Measurements from ENCODE around the gene PGK2.
"Not testable (repeated sequence)": the region's sequence is repeated elsewhere in the genome, so short reads cannot be mapped to it uniquely, and the experiment has no call there.

Gene PGK2
- 0 reads per million in 2 donors for total RNA-seq

- DNase-seq: no peak
Observed at GRCh38 chr6:49787176-49787575, at the start of gene PGK2. Gene PGK2 (minus strand): TSS chr6:49787285. CDS start chr6:49787187, 98 bp downstream.

DNA sequence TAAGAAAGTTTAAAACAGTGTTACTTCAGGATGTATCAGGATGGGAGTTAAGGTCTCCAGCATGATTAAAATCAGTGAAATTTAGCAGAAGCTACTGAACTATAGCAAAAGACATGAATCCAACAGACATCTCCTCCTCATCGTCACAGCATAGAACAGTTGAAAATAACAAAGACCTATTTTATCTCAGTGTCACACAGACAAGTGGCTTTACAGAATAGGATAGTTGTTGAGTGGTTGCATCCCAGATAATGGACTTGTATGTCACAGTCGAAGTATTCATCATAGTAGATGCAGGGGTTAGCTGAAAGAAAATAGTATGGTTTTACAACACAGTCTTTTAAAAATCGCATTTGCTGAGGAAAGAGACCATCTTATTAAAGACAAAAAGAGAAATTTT lies 48.1 kb upstream of the PGK2 start:
- DNase-seq: no peak

- no peak for DNase-seq
Observed at GRCh38 chr6:49833386-49833785, 46.3 kb upstream of the PGK2 start.

- DNase-seq: no peak
Observed at GRCh38 chr6:49826743-49827406, 39.8 kb upstream of the PGK2 start.

DNA sequence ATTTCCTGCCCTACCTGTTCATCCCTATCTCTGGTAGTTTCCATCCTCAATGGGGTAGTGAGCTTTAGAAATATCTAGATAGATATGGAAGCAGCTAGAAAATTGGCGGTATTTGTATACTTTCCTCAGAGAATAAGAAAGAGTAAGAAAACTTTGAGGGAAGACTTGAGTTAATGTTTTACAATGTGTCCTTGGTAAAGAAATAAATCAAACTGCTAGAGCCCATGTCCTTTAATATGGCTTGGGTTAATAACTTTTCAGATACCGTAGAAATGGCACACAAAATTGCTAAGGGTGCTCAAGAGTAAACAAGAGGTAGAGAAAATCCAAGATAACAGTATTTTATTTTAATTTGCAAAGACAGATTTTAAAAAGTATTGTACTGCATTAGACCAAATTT lies 28.1 kb upstream of the PGK2 start:
- no peak for DNase-seq

DNA sequence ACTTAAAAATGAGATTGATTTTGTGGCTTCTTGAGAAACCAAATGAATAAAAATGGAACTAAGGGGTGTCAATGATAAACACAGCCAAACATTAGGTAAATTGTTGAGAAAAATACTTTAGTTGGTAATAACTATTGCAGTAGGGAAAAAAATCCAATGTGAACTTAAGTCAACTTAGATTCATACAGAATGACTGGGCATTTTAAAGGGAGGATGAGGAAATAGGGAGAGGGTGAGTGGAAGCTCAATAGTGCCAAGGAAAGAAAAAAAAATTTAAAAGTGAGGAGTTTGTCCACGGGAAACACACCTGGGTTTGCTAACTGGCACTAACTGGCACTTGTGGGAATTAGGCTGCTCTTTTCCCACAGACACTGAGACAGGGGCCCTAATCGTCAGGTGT lies 26.2 kb upstream of the PGK2 start:
- DNase-seq: no peak

DNA sequence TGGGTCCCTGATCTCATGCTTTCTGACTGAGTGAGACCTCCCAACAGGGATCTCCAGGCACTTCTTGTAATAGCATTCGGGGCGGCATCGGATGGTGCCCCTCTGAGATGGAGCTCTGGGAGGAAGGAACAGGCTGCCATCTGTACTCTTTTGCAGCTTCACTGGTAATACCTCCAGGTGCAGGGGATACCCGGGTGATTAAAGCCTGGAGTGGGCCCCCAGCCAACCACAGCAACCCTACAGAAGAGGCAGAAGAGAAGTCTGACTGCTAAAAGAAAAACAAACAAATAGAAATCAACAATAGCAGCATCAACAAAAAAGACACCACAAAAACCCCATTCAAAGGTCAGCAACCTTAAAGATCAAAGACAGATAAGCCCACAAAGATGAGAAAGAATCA lies 19.1 kb upstream of the PGK2 start:
- DNase-seq: no peak

DNA sequence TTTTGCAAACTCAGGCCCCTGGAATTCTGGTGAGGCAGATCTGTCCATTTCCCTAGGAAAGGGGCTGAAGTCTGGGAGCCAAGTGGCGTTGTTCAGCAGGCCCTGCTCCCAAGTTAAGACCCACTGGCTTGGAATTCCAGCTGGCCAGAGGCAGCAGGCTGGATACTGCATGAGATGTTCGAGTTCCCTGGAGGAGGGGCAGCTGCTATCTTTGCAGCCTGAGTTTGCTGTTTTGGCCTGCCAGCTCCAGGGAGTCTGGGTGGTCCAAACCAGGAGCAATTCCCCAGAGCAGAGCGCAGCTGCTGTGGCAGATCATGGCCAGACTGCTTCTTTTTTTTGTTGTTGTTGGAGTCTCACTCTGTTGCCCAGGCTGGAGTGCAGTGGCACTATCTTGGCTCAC lies 18.2 kb upstream of the PGK2 start:
- no peak for DNase-seq

- no peak for DNase-seq
Observed at GRCh38 chr6:49801525-49801924, 14.4 kb upstream of the PGK2 start.

GRCh38 chr6:49799090-49799489 lies 12.0 kb upstream of the PGK2 start:
- no peak for DNase-seq

DNA sequence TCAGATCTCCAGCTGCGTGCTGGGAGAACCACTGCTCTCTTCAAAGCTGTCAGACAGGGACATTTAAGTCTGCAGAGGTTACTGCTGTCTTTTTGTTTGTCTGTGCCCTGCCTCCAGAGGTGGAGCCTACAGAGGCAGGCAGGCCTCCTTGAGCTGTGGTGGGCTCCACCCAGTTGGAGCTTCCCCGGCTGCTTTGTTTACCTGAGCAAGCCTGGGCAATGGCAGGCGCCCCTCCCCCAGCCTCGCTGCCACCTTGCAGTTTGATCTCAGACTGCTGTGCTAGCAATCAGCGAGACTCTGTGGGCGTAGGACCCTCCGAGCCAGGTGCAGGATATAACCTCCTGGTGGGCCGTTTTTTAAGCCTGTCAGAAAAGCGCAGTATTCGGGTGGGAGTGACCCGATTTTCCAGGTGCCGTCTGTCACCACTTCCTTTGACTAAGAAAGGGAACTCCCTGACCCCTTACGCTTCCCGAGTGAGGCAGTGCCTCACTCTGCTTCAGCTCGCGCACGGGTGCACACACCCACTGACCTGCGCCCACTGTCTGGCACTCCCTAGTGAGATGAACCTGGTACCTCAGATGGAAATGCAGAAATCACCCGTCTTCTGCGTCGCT lies 9.9 kb upstream of the PGK2 start:
- not testable (repeated sequence) for DNase-seq

- no peak for DNase-seq
Observed at GRCh38 chr6:49790341-49790740, 3.3 kb upstream of the PGK2 start.

- DNase-seq: no peak
Observed at GRCh38 chr6:49784272-49784671, 2.8 kb downstream of the PGK2 start.

DNA sequence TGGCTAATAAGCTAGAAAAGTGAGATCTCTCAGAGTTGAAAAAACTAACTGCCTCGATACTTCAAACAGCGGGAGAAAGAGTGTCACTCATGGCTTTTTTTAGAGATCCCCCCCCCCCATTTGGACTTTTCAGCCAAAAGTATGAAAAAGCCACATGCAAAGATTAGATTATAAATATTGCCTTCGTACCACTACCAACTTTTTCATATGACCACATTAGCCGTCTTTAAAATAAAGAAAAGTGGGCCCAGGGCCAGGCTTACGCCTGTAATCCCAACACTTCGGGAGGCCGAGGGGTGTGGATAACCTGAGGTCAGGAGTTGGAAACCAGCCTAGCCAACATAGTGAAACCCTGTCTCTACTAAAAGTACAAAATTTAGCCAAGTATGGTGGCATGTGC lies 4.4 kb downstream of the PGK2 start:
- DNase-seq: no peak

DNA sequence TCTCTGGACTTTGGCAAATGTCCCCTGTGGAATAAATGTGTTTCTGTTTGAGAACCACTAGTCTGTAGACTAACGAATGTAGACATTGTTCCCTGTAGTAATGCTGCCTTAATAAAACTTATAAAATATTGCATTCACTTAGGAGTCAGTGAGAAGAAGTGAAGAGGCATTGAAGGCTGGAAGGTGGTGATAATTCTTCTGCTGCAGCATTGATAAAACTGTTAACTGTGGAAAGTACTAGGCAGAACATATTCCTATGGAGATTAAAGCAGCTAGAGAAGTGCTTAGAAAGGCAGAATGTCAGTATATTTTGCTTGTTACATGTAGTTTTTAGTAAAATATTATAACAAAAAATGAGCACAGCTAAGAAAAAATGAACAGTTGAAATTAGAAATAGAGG lies 4.8 kb downstream of the PGK2 start:
- no peak for DNase-seq

GRCh38 chr6:49776444-49776843 lies 10.6 kb downstream of the PGK2 start:
- DNase-seq: no peak

GRCh38 chr6:49775043-49775442 lies 12.0 kb downstream of the PGK2 start:
- no peak for DNase-seq

DNA sequence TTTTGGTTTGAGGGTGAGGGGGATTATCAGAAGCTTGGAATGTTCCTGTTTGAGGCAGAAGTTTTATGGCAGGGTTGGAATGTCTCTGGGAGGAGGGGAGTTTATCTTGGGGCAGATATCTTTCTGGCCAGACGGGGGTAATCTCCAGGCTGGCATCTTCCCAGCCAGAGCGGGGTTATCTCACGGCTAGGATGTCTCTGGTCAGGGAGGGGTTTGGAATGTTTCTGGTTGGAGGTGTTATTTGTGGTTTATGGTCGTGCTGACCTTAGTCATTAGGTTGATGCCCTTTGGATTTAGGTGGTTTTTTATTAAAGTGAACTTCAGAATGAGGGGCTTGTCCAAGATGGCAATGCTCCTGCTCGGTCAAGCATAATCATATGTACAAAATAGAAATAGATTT lies 14.8 kb downstream of the PGK2 start:
- DNase-seq: no peak

DNA sequence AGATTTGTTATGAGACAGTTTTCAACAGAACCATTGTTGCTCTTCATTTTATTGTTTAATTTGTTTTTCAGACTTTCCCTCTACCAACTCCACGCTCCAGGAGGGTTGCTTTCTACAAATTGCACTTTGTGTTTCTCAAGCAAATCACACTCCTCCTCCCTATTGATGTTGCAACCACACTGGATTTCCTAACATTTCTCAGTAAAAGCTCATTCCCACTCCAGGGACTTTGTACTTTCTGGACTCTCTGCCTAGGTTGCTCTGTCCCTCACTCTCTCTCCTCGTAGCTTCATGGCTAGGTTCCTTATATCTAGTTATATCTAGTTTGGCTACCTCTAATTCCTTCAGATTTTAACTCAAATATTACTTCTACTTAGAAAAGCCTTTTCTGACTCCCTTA lies 20.3 kb downstream of the PGK2 start:
- no peak for DNase-seq

GRCh38 chr6:49764571-49765236 lies 22.4 kb downstream of the PGK2 start:
- no peak for DNase-seq

DNA sequence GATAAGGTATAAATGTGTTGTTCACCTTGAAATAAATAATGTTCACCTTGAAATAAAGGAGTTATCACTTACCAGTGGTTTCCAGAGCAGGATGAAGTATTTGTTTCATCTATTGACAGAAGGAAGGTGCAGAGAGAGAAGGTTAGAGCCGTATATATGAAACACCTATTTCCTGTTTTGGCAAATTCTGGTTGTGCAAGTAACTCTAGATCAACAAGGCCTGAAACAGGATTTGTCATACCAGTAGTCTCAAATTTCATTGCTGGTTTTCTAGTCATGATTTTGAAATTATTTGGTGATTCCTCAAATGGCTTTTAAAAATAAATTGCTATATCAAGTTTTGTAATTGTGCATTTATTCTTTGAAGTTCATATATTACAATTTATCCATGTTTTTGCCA lies 42.8 kb downstream of the PGK2 start, which contains the start of gene CRISP3:
CRISP3 (minus strand) TSS at position 130 of the 400 bp plus-strand sequence; CDS start at position 109, 21 bp downstream.
- no peak for DNase-seq

GRCh38 chr6:49743429-49743828 lies 43.7 kb downstream of the PGK2 start:
- DNase-seq: no peak

GRCh38 chr6:49739423-49739822 lies 47.7 kb downstream of the PGK2 start:
- DNase-seq: no peak

DNA sequence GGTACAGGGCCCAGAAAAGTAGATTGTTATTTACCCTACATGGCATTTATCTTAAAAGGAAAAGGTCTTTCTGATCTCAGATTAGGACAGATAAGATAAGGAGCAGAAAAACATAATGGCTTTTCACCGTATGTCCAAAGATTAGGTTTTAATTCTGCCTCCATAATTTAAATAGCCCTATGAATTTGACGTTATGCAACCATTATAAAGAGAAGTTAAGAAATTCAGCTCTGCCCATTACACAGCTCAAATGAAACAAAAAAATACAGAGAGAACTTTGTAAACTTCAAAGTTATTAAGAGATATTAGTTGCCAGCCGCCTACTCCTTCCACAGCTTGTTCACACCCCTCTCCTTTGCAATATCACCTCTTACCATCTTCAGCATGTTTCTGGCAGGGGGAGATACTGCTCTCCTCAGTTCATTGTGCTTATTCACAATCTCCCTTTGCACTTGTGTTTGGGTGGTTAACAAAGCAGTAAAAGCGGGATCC lies 51.0 kb downstream of the PGK2 start:
- DNase-seq: no peak
